NB4 (cell line): ENCODE measurements around the gene TRAPPC2L.
A peak's percentile ranks its signal among the peaks of the same experiment; 100 is the strongest.

Experiments used
- DNase-seq: peaks from one replicate; pipeline ENCODE4 v3.0.0; 2010; ENCODE audit warnings: low read depth
- H3K4me3 ChIP-seq: one replicate; pipeline ENCODE4 v1.5.1; 2011; ENCODE audit warnings: mild to moderate bottlenecking, low read depth, low read length, moderate library complexity
- MYC ChIP-seq: IDR thresholded peaks from 2 replicates; pipeline ENCODE4 v1.6.1; 2011; ENCODE audit warnings: low read depth, low read length
- POLR2A ChIP-seq: IDR thresholded peaks from 2 replicates; pipeline ENCODE4 v1.6.1; 2011; ENCODE audit warnings: mild to moderate bottlenecking; ENCODE audit not compliant: insufficient read length; ENCODE audit errors: extremely low read depth
- TF ChIP-seq, protein P1 (sequence below): IDR thresholded peaks from 2 replicates; pipeline ENCODE4 v1.6.1; 2011; ENCODE audit warnings: low read depth, low read length
- TF ChIP-seq, protein P2 (sequence below): IDR thresholded peaks from one replicate; pipeline ENCODE4 v1.5.1; 2012; ENCODE audit warnings: low read depth, low read length

TRAPPC2L gene

DNA sequence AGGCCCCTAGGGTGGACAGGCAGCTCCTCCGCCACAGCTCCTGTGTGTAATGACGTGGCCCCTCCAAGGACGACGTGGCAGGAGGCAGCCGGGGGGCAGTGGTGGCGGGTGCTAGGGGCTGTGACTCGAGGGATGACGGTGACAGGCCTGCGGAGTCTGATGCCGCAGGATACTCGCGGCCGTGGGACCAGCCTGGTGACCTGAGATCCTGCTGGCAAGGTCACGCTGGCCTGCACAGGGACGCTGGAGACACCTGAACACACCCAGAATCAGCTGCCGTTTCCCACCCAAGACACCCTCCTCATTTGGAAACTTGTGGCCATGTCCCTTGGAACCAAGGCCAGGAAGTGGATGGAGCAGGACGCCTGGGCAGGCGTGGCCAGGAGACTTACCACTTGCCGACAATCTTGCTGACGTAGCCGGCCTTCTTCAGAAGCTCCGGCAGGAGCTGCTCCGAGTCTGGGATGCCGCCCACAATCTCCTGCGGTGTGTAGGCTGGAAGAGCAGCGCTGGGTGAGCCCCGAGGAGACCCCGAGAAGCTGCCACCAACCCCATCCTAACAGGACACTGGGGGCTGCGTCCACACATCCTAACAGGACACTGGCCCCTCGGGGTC, 16.2 kb upstream of the TRAPPC2L start:
- DNase-seq, result peak; percentile 84
- TF ChIP-seq POLR2A (no peak), MYC (no peak)
- TF ChIP-seq, protein P1, sequence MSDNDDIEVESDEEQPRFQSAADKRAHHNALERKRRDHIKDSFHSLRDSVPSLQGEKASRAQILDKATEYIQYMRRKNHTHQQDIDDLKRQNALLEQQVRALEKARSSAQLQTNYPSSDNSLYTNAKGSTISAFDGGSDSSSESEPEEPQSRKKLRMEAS, result no peak; the same call in 1 of the 2 replicates
- TF ChIP-seq, protein P2, sequence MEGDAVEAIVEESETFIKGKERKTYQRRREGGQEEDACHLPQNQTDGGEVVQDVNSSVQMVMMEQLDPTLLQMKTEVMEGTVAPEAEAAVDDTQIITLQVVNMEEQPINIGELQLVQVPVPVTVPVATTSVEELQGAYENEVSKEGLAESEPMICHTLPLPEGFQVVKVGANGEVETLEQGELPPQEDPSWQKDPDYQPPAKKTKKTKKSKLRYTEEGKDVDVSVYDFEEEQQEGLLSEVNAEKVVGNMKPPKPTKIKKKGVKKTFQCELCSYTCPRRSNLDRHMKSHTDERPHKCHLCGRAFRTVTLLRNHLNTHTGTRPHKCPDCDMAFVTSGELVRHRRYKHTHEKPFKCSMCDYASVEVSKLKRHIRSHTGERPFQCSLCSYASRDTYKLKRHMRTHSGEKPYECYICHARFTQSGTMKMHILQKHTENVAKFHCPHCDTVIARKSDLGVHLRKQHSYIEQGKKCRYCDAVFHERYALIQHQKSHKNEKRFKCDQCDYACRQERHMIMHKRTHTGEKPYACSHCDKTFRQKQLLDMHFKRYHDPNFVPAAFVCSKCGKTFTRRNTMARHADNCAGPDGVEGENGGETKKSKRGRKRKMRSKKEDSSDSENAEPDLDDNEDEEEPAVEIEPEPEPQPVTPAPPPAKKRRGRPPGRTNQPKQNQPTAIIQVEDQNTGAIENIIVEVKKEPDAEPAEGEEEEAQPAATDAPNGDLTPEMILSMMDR, result no peak
- peak overlapping the region; percentile 53 for H3K4me3 ChIP-seq

DNA sequence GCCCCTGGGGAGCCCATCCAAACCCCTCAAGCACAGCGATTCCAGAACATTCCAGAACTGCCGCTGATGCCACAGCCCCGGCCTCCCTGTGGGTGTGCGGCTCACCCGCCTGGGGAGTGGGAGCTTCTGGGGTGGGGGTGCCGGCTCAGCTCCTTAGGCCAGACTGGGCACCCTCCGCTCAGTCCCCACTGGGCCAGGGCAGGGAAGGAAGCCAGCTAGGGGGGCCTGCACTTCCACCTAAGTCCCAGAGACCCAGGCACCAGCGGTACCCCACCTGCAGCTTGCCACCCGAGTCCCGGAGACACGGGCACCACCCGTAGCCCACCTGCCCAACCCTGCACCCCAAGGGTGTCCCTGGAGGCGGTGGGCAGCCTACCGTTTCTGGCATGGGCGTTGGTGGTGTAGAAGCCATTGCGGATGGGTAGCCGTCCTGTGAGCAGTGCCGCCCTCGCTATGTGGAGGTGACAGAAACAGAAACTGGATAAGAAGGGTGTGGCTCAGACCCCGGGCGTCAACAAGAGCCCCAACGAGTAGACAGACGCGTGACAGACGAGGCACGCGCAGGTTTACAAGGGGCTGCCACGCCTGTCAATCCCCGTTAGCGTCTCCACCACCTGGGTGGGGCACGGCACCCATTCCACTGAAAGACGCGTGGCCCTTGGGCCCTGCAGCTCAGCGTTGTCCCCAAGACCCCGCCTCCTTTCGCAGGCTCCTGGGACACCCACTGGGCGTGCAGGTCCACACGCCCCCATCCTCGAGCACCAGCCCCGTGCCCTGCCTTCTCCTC, 15.2 kb upstream of the TRAPPC2L start:
- TF ChIP-seq, protein P1, result no peak
- TF ChIP-seq, protein P2, result no peak
- no peak for DNase-seq
- H3K4me3 ChIP-seq, result no peak overlapping the region

DNA sequence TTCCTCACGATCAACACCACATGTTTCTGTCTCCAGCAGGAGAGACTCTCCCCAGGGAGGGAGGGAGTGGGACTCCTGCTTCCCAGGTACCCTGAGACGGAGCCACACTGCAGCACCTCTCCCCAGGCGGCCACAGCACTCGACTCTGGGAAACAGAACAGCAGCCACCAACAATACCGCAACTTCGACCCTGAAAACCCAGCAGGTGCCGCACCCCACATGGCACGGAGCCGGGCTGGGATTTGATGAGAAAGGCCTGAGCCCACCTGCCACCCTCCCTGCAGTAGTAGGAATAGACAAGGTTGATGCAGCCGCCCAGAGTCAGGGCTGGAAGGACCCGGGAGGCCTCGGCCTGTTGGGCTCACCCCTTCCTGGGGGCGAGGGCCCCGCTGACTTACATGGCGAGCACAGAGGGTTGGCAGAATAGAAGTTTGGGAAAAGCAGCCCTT, 14.6 kb upstream of the TRAPPC2L start:
- no peak overlapping the region for H3K4me3 ChIP-seq
- no peak for DNase-seq
- TF ChIP-seq, protein P1, result no peak

DNA sequence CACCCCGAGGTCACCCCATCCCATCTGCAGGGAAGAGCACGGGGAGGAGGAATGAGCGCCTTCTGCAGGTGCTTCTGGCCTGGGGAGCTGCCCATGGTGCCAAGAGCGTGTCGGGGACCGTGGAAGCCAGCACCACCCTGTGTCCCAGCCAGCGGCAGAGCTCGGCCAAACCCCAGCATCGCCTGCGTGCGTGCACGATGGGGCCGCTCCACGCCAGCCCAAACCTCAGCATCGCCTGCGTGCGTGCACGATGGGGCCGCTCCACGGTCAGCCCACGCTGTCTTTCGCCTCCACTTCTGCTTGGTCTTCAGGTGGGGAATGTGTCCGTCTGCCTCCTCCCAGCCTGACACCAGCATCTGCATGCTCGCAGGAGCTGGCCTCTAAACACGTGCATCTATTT, 14.1 kb upstream of the TRAPPC2L start:
- TF ChIP-seq, protein P2, result no peak
- TF ChIP-seq, protein P1, result no peak
- TF ChIP-seq MYC, result no peak
- no peak for TF ChIP-seq POLR2A
- no peak overlapping the region for H3K4me3 ChIP-seq
- no peak for DNase-seq

DNA sequence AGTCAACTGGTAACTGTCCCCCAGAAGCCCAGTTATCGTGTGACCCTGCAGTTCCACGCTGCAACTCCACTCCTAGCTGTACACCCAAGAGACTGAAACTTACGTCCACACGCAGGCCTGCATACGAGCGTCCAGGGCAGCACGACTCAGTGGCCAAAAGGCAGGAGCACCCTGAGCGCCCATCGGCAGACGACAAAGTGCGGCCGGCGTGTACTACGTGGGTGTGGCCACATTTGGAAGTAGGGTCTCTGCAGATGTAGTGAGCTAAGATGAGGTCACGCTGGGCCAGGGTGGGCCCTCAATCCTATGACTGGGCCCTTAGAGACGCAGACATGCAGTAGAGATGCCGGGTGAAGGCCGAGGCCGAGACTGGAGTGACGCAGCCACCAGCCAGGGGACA, 13.7 kb upstream of the TRAPPC2L start:
- H3K4me3 ChIP-seq, result no peak overlapping the region
- no peak for DNase-seq
- no peak for TF ChIP-seq POLR2A
- no peak for TF ChIP-seq MYC
- TF ChIP-seq, protein P2, result no peak
- TF ChIP-seq, protein P1, result no peak

DNA sequence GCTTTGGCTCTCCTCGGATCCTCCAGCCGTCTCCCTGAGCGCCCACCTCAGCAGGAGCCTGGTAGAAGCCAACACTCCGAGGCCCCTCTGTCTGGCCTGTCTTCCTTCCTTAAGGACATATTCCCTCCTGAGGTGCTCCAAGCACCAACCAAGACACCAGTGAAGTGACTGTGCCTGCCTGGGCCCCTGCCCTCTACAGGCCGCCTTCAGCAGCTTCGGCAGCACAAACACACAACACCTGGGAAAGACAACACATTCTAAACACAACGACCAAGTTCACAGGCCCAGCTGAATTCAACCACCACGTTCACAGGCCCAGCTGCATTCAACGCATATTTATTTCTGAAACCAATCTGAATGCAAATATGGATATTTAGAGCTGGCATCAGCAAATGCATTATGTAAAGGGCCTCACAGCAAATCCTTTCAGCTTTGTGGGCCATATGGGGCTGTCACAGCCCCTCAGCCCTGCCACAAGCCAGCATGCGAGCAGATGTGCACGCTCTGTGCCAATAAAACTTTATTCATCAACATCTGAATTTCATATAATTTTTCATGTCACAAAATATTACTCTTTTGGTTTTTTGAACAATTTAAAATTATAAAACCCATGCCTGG, 12.4 kb upstream of the TRAPPC2L start:
- H3K4me3 ChIP-seq, result no peak overlapping the region
- TF ChIP-seq, protein P2, result peak; percentile 34
- TF ChIP-seq, protein P1, result no peak
- TF ChIP-seq POLR2A, result no peak
- no peak for TF ChIP-seq MYC
- DNase-seq, result peak; percentile 49
